ENCODE results near the gene GPLD1. TPM values are rescaled to one million over a fixed set of nuclear protein-coding genes. Genes with fewer than 3 reads are reported as not detected.

Gene GPLD1
- total RNA-seq, result under 0.01 and 0.64 TPM in 2 replicates

GRCh38 chr6:24489470-24489869 is at the start of gene GPLD1:
Gene GPLD1, minus strand, starts transcription at chr6:24489578. Its CDS starts 67 bp downstream, at chr6:24489511.

GRCh38 chr6:24494821-24495795 is 5.7 kb upstream of the GPLD1 start, which contains the start of gene ALDH5A1:
Gene ALDH5A1, plus strand, starts transcription at chr6:24494969. Its CDS starts 28 bp downstream, at chr6:24494997.

GRCh38 chr6:24402697-24403500 is 86.5 kb downstream of the GPLD1 start, which contains the start of gene MRS2:
Gene MRS2, plus strand, starts transcription at chr6:24402936. Its CDS starts 111 bp downstream, at chr6:24403047.

Other genes starting within 250 kb of the GPLD1 start
- 0.68 and 6.6 TPM in 2 replicates for gene DCDC2, start 131.5 kb downstream of the GPLD1 start, total RNA-seq
- gene MRS2, start 86.6 kb downstream of the GPLD1 start, total RNA-seq, result 19.5 and 32.4 TPM in 2 replicates
- 0.68 and 5.3 TPM in 2 replicates for gene ALDH5A1, start 5.4 kb upstream of the GPLD1 start, total RNA-seq
- gene KIAA0319, start 156.6 kb upstream of the GPLD1 start, total RNA-seq, result under 0.01 TPM in 2 replicates
- gene TDP2, start 177.3 kb upstream of the GPLD1 start, total RNA-seq, result 27.3 and 33.2 TPM in 2 replicates
- 13.7 and 17.1 TPM in 2 replicates for gene ACOT13, start 177.5 kb upstream of the GPLD1 start, total RNA-seq
- gene C6orf62, start 229.6 kb upstream of the GPLD1 start, total RNA-seq, result 196 and 234 TPM in 2 replicates